GM12891 (cell line): ENCODE data around the gene EIF2S2.

Source experiments
- DNase-seq: peaks from one replicate; pipeline ENCODE4 v3.0.0; 2011; ENCODE audit warnings: low spot score; ENCODE audit not compliant: insufficient read length
- FAIRE-seq: peaks from 2 replicates; lab custom pipeline; 2011; peaks lifted over from hg19 to GRCh38; lab: Jason Lieb, UNC
- PAX5 ChIP-seq: IDR thresholded peaks from 2 replicates; pipeline ENCODE4 v1.6.1; 2011; ENCODE audit warnings: low read length, moderate library complexity, mild to moderate bottlenecking; ENCODE audit not compliant: insufficient read depth, severe bottlenecking
- POLR2A ChIP-seq: IDR thresholded peaks from 2 replicates; pipeline ENCODE4 v1.6.1; 2011; ENCODE audit warnings: low read depth, low read length, control low read depth
- POLR2AphosphoS5 ChIP-seq: IDR thresholded peaks from 2 replicates; pipeline ENCODE4 v1.6.1; 2011; ENCODE audit warnings: low read depth, low read length, control low read depth
- POU2F2 ChIP-seq: IDR thresholded peaks from 2 replicates; pipeline ENCODE4 v1.6.1; 2011; ENCODE audit warnings: low read depth, mild to moderate bottlenecking, control low read depth, low read length, moderate library complexity
- SPI1 ChIP-seq: IDR thresholded peaks from 2 replicates; pipeline ENCODE4 v1.6.1; 2011; ENCODE audit warnings: low read depth, low read length, control low read depth
- TAF1 ChIP-seq: IDR thresholded peaks from 2 replicates; pipeline ENCODE4 v1.6.1; 2011; ENCODE audit warnings: low read depth, low read length, control low read depth

EIF2S2 gene

DNA sequence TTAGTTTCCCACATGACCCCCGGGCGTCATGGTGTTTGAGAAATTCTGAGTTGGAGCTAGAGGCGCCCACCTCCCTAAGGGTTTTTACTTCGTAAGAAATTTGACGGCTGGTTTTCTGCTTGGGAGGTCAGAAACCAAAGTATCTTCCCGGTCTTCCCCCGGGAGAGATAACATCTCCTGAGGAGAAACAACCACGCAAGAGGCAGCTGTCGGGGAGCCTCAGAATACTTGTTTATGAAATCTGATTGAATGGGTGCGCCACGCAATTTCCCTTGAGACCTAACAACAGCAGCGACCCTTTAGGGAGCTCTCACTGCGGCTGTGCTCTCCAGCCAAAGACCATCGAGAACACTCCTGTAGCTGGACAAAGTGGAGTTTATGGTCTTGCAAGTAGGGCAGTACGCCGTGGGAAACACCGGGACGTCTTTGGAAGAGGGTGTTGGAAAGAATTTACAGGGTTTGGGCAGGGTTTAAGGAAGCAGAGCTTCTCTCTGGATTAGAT, 608 bp upstream of the EIF2S2 start:
- TF ChIP-seq POLR2AphosphoS5 (no peak), PAX5 (no peak), POLR2A (no peak), TAF1 (no peak), POU2F2 (no peak), SPI1 (no peak)
- peak; percentile 26 for DNase-seq
- FAIRE-seq: no peak

DNA sequence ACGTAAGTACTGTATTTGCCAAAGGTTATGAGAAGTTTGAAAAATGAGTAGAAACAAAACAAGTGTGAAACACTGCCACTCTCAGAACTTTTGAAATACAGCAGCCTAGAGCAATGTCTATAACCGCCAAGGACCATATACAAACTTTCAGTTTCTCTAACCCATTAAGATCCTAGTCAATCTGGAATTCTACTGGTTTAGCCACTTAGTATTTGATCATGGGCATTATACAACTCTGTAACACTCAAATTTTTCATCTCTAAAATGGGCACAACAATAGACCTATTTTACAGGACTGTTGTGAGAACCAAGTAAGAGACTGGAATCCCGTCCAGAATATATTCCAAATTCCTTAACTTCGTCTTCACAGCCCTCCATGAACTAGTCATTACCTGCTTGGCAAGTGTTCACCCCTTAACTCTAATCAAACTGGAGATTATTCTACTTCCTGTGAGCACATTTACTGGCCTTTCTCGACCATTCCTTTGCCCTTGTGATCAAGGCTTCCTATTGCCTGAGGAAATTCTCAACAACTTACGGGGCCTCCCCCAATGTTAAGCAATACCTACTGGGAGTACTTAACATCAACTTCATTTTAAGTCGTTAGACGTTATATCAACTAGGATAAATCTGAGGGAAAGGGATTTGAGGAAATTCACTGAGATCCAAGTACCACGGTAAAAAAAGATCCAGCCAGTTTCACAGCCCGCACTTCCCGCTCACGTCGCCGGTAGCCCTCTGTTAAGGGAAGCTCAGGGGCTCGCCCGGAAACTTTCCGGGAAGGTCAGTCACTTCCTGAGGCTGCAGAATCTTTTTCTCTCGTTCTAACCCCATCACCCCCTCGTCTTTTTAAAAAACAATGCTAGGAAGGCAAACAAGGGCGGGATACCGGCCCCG, 1.1 kb downstream of the EIF2S2 start:
- TF ChIP-seq POLR2AphosphoS5: peak; percentile 28
- no peak for TF ChIP-seq TAF1
- no peak for TF ChIP-seq POU2F2
- FAIRE-seq (peak; percentile 9), DNase-seq (no peak)

DNA sequence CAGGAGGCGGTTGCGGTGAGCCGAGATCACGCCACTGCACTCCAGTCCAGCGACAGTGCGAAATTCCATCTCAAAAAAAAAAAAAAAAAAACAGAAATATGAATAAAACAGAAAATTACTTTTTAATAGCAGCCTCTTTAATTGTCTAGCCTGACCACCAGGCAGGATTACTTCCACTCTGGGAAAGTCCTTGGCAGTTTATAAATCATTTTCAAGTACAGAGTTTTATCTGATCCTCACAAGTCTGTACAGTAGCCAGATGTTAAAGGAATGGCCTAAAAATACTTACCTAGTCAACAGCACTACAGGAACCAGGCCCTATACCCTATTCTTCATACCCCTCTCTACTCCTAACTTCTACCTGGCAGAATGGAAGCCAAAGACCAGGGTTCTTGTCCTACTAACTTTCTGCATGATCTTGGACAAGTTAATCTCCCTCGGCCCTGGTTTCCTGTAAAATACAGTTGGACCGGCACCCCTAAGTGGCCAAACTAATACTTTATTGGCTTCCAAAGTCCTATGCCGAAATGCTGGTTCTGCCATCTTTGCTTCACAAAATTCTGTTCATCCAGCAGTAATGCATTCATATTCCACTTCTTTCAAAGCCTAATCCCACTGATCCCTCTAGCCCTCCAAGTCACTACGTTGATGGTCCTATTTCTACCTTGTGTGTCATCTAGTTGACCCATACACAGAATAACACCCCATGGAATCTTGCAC, 1.9 kb downstream of the EIF2S2 start:
- TF ChIP-seq POU2F2 (no peak), SPI1 (no peak), POLR2AphosphoS5 (no peak), TAF1 (no peak), PAX5 (no peak), POLR2A (no peak)
- DNase-seq (no peak), FAIRE-seq (no peak)

GRCh38 chr20:34109442-34109841, 2.6 kb downstream of the EIF2S2 start:
- no peak for FAIRE-seq
- no peak for DNase-seq
- no peak for TF ChIP-seq POLR2A
- TF ChIP-seq POU2F2: no peak
- TF ChIP-seq POLR2AphosphoS5: no peak
- TF ChIP-seq TAF1: no peak
- no peak for TF ChIP-seq SPI1
- TF ChIP-seq PAX5: no peak

DNA sequence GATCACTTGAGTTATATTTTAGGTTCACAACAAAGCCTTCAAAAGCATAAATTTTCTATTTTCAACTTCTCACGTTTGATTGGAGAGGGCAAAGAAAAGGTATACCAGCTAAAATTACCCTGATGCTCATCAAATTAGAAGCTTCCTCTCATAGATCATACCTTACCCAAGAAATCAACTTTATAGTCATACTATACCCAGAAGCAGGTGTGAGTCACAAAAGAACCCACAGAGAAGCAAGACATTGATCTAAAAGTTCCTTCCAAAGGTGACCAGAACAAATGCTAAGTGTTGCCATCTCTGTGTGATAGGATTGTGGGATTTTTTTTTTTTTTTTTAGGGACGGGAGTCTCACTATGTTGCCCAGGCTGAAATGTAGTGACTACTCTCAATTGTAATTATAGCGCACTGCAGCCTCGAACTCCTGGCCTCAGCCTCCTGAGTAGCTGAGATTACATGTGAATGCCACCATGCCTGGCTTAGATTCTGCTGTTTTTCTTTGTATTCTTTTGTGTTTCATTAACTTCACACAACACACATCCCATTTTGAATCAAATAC, 3.3 kb downstream of the EIF2S2 start:
- no peak for DNase-seq
- TF ChIP-seq POLR2AphosphoS5 (no peak), POU2F2 (no peak), SPI1 (no peak), POLR2A (peak; percentile 27; the same call in 1 of the 2 replicates), PAX5 (no peak), TAF1 (no peak)
- no peak for FAIRE-seq

GRCh38 chr20:34105978-34106675, 5.9 kb downstream of the EIF2S2 start:
- DNase-seq: no peak
- TF ChIP-seq POU2F2 (no peak), PAX5 (no peak), POLR2AphosphoS5 (no peak), TAF1 (no peak), SPI1 (no peak), POLR2A (no peak)
- no peak for FAIRE-seq

DNA sequence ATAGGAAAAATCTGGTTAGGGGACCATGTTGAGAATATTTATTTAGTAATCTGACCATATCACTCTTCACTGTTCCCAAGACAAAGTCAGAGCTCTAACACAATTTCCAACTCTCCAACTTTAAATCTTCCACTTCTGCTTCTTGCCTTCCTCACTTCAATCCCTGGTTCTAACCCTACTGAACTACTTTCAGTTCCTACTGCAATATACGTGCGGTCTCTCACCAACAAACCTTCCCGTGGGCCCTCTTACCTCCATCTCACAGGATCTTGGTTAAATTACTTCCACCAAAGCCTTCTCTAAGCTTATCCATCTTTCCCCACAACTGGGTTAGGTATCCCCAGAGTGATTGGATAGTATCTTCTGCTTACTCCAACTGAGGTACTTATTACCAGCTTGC, 8.0 kb downstream of the EIF2S2 start:
- TF ChIP-seq SPI1 (peak; percentile 65), PAX5 (no peak)
- DNase-seq: no peak
- FAIRE-seq: no peak

DNA sequence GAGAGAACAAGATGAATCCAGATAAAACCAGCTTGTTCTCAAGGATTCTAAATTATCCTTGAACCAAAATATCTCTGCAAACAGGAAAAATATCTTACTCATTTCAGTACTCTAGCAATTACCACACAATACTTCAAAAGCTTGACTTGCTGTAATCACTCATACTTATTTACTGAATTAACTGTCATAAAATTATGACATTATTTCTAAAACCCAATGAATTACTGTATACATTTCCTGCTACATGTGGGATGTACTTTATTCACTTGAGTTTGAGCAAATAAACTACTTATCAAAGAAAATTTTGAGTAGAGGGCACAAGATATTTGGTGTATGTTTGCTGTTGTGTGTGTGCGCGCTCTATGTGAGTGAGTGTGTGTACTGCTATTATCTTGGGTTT, 9.7 kb downstream of the EIF2S2 start:
- DNase-seq (no peak), FAIRE-seq (no peak)
- no peak for TF ChIP-seq POLR2A
- no peak for TF ChIP-seq POU2F2
- TF ChIP-seq POLR2AphosphoS5: no peak
- no peak for TF ChIP-seq PAX5
- no peak for TF ChIP-seq TAF1
- TF ChIP-seq SPI1: no peak

DNA sequence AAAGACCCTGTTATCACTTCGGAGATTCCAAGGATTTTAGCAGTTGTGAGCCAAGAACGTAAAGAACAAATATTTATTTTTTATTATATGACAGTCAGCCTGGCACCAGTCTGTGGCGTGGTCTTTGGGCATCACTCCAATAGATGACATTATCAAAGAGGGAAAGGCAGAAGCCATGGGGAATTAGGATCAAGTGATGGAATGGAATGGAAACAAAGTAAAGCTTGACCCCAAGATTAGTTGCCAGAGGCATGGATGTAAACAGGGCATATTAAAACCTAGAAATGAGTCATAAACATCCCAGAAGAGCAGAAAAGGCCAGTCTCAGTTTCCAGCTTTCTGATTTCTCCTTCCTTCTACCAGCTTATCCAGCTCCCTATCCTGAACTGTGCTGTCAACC, 11.5 kb downstream of the EIF2S2 start:
- FAIRE-seq (no peak), DNase-seq (no peak)
- TF ChIP-seq POU2F2: no peak
- no peak for TF ChIP-seq SPI1
- TF ChIP-seq POLR2AphosphoS5: no peak; the same call in 1 of the 2 replicates
- TF ChIP-seq TAF1: no peak
- TF ChIP-seq PAX5: no peak
- no peak for TF ChIP-seq POLR2A

DNA sequence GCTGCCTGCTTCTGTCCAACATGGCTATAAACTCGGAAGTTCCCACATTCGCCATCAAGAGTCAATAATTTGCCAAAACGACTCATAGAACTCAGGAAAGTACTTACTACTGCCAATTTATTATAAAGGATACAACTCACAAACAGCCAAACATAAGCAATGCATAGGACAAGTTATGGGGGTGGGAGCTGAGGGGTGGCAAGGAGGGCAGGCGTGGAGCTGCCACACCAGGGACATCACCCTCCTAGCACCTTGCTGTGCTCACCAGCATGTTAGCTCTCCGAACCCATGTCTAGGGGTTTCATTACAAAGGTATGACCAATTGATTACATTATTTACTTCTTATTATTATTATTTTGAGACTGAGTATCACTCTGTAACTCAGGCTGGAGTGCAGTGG, 12.4 kb downstream of the EIF2S2 start:
- TF ChIP-seq TAF1 (no peak), POLR2A (0 out of 2 replicates have a peak, but pooled peaks have one; percentile 30)
- no peak for FAIRE-seq

More for the DNA sequence above, 12.4 kb downstream of the EIF2S2 start:
- DNase-seq: no peak
